H1 (cell line): ENCODE results near the gene MARK3.

ENCODE experiments used
- BCL11A ChIP-seq, 2 experiments: IDR thresholded peaks; one replicate each; pipeline ENCODE4 v1.6.1; 2011; ENCODE audit warnings: low read depth in 2 of 2, low read length in 2 of 2, mild to moderate bottlenecking in 2 of 2
- CHD2 ChIP-seq: IDR thresholded peaks from 2 replicates; pipeline ENCODE4 v1.6.1; 2012; ENCODE audit warnings: low read length, improper control_type of control experiment
- EZH2 ChIP-seq: fragments of 200-600 bp; sonication (generic); IDR thresholded peaks from 2 replicates; pipeline ENCODE4 v1.7.1; 2012; ENCODE audit warnings: low read depth, mild to moderate bottlenecking, moderate library complexity, low read length, inconsistent platforms; ENCODE audit not compliant: severe bottlenecking
- HDAC2 ChIP-seq, 2 experiments: fragments of 300-600 bp in 1 of 2; sonication (generic) in 1 of 2; IDR thresholded peaks; 2 replicates each; pipeline ENCODE4 v1.6.1; 2011 to 2012; ENCODE audit warnings: low read depth in 2 of 2, low read length in 2 of 2, mild to moderate bottlenecking in 2 of 2, moderate library complexity in 2 of 2, borderline replicate concordance in 1 of 2, inconsistent platforms in 1 of 2
- HDAC6 ChIP-seq: IDR thresholded peaks from one replicate; pipeline ENCODE4 v1.7.1; 2012; ENCODE audit warnings: low read depth, mild to moderate bottlenecking, inconsistent platforms, low read length, moderate library complexity
- KDM1A ChIP-seq: fragments of 200-600, 300-600 bp; sonication (generic); IDR thresholded peaks from 2 replicates; pipeline ENCODE4 v1.7.1; 2016; ENCODE audit warnings: mild to moderate bottlenecking, low read length, borderline replicate concordance
- POLR2AphosphoS5 ChIP-seq: IDR thresholded peaks from 2 replicates; pipeline ENCODE4 v1.6.1; 2011; ENCODE audit warnings: low read depth, low read length
- SIN3A ChIP-seq, 2 experiments: IDR thresholded peaks in 1 of 2; conservative IDR thresholded peaks in 1 of 2; 2 replicates each; pipeline ENCODE4 v1.6.1; 2011 to 2012; ENCODE audit warnings: low read length in 2 of 2, improper control_type of control experiment in 1 of 2, low read depth in 1 of 2, mild to moderate bottlenecking in 1 of 2
- SRF ChIP-seq: IDR thresholded peaks from 2 replicates; pipeline ENCODE4 v1.6.1; 2011; ENCODE audit warnings: mild to moderate bottlenecking, low read depth, low read length, moderate library complexity
- YY1 ChIP-seq: IDR thresholded peaks from 2 replicates; pipeline ENCODE4 v1.6.1; 2011; ENCODE audit warnings: low read depth, mild to moderate bottlenecking, low read length
- ZNF274 ChIP-seq: IDR thresholded peaks from 2 replicates; pipeline ENCODE4 v1.7.0; 2012; ENCODE audit warnings: low read length, borderline replicate concordance; ENCODE audit errors: extremely low read depth
- TF ChIP-seq, protein P1 (sequence below), 3 experiments: IDR thresholded peaks; 1 replicate in 2 of 3; 2 replicates in 1 of 3; pipeline versions ENCODE4 v1.5.1 to v1.6.1; 2011; ENCODE audit warnings: low read length in 3 of 3, mild to moderate bottlenecking in 3 of 3, inconsistent platforms in 2 of 3, low read depth in 1 of 3, moderate library complexity in 1 of 3; ENCODE audit not compliant: insufficient read depth in 1 of 3; ENCODE audit errors: control extremely low read depth in 1 of 3
- TF ChIP-seq, protein P2 (sequence below): IDR thresholded peaks from 2 replicates; pipeline ENCODE4 v1.6.1; 2012; ENCODE audit warnings: inconsistent platforms
- TF ChIP-seq, protein P3 (sequence below): IDR thresholded peaks from 2 replicates; pipeline ENCODE4 v1.6.1; 2011; ENCODE audit warnings: low read length, improper control_type of control experiment

DNA sequence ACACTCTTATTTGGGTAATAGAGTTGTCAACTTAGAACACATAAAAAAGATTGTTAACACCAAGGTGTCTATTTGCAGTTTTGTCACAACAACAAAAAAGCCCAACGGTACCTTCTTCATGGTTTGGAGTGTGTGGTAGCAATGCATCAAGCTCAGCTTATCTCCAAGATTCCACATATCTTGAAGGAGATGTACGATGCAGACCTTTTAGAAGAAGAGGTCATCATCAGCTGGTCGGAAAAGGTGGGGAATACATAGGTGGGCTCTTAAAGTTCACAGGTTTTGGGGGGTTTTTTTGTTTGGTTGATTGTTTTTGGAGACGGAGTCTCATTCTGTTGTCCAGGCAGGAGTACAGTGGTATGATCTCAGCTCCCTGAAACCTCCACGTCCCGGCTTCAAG lies 45.7 kb upstream of the MARK3 start:
- TF ChIP-seq ZNF274: no peak
- TF ChIP-seq BCL11A (IDR thresholded peaks at IDR 0.05; ENCODE audit: low read depth in 2 of 2, low read length in 2 of 2): no peak
- peak; percentile 36; the same call in 1 of the 2 replicates for TF ChIP-seq POLR2AphosphoS5
- TF ChIP-seq, protein P1, sequence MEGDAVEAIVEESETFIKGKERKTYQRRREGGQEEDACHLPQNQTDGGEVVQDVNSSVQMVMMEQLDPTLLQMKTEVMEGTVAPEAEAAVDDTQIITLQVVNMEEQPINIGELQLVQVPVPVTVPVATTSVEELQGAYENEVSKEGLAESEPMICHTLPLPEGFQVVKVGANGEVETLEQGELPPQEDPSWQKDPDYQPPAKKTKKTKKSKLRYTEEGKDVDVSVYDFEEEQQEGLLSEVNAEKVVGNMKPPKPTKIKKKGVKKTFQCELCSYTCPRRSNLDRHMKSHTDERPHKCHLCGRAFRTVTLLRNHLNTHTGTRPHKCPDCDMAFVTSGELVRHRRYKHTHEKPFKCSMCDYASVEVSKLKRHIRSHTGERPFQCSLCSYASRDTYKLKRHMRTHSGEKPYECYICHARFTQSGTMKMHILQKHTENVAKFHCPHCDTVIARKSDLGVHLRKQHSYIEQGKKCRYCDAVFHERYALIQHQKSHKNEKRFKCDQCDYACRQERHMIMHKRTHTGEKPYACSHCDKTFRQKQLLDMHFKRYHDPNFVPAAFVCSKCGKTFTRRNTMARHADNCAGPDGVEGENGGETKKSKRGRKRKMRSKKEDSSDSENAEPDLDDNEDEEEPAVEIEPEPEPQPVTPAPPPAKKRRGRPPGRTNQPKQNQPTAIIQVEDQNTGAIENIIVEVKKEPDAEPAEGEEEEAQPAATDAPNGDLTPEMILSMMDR (IDR thresholded peaks at IDR 0.05; ENCODE audit: control extremely low read depth in 1 of 3, insufficient read depth in 1 of 3, low read depth in 1 of 3, low read length in 3 of 3): no peak
- TF ChIP-seq, protein P2, sequence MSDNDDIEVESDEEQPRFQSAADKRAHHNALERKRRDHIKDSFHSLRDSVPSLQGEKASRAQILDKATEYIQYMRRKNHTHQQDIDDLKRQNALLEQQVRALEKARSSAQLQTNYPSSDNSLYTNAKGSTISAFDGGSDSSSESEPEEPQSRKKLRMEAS: no peak
- TF ChIP-seq HDAC2 (IDR thresholded peaks at IDR 0.05; ENCODE audit: borderline replicate concordance in 1 of 2, low read depth in 2 of 2, low read length in 2 of 2): no peak
- TF ChIP-seq, protein P3, sequence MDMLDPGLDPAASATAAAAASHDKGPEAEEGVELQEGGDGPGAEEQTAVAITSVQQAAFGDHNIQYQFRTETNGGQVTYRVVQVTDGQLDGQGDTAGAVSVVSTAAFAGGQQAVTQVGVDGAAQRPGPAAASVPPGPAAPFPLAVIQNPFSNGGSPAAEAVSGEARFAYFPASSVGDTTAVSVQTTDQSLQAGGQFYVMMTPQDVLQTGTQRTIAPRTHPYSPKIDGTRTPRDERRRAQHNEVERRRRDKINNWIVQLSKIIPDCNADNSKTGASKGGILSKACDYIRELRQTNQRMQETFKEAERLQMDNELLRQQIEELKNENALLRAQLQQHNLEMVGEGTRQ: no peak
- no peak for TF ChIP-seq EZH2
- no peak for TF ChIP-seq KDM1A
- TF ChIP-seq SIN3A (conservative IDR thresholded peaks at IDR 0.05 in 1 of 2, IDR thresholded peaks at IDR 0.05 in 1 of 2; ENCODE audit: low read depth in 1 of 2, low read length in 2 of 2): no peak
- TF ChIP-seq HDAC6: no peak
- TF ChIP-seq CHD2: no peak
- no peak for TF ChIP-seq YY1
- no peak for TF ChIP-seq SRF
